GM23248 (cell line): ENCODE measurements around the gene ZNF385A. TPM values are rescaled to one million over a fixed set of nuclear protein-coding genes. Genes with fewer than 3 reads are reported as not detected.
A peak's percentile ranks its signal among the peaks of the same experiment; 100 is the strongest.

Experiments used
- DNase-seq: peaks from one replicate; pipeline ENCODE4 v3.0.0-alpha.2; 2015
- H2AFZ ChIP-seq: fragments of 200-600 bp; sonication (generic); 2 replicates; pipeline ENCODE4 v1.6.1; 2016; ENCODE audit warnings: antibody characterized with exemption
- H3F3A ChIP-seq: fragments of 200-600 bp; sonication (generic); 2 replicates; pipeline ENCODE4 v1.6.1; 2016; ENCODE audit warnings: mild to moderate bottlenecking, antibody characterized with exemption, mixed run types; ENCODE audit not compliant: insufficient read depth
- H3K27ac ChIP-seq: fragments of 200-600 bp; sonication (generic); 2 replicates; pipeline ENCODE4 v1.5.1; 2016; ENCODE audit warnings: mild to moderate bottlenecking
- H3K27me3 ChIP-seq: fragments of 200-600 bp; sonication (generic); replicated peaks from 2 replicates; pipeline ENCODE4 v1.6.1; 2016; ENCODE audit warnings: mild to moderate bottlenecking; ENCODE audit not compliant: insufficient read depth
- H3K36me3 ChIP-seq: fragments of 200-600 bp; sonication (generic); 2 replicates; pipeline ENCODE4 v1.6.1; 2016; ENCODE audit warnings: low read depth, mild to moderate bottlenecking
- H3K4me1 ChIP-seq: fragments of 200-600 bp; sonication (generic); 2 replicates; pipeline ENCODE4 v1.6.1; 2016; ENCODE audit warnings: mild to moderate bottlenecking; ENCODE audit not compliant: insufficient read depth
- H3K4me2 ChIP-seq: fragments of 200-600 bp; sonication (generic); one replicate; pipeline ENCODE4 v1.6.1; 2016; ENCODE audit warnings: mild to moderate bottlenecking; ENCODE audit not compliant: unreplicated experiment
- H3K4me3 ChIP-seq: fragments of 200-600 bp; sonication (generic); 2 replicates; pipeline ENCODE4 v1.5.1; 2016; ENCODE audit warnings: mild to moderate bottlenecking
- H3K79me2 ChIP-seq: fragments of 200-600 bp; sonication (generic); 2 replicates; pipeline ENCODE4 v1.6.1; 2016; ENCODE audit warnings: mild to moderate bottlenecking; ENCODE audit not compliant: insufficient read depth
- H3K9ac ChIP-seq: fragments of 200-600 bp; sonication (generic); 2 replicates; pipeline ENCODE4 v1.6.1; 2016; ENCODE audit warnings: mild to moderate bottlenecking
- H3K9me2 ChIP-seq: fragments of 200-600 bp; sonication (generic); 2 replicates; pipeline ENCODE4 v1.6.1; 2016; ENCODE audit warnings: mixed run types, mild to moderate bottlenecking, moderate library complexity; ENCODE audit not compliant: insufficient read depth
- H3K9me3 ChIP-seq: fragments of 200-600 bp; sonication (generic); one replicate; pipeline ENCODE4 v1.6.1; 2017; ENCODE audit warnings: low read depth
- H4K20me1 ChIP-seq: fragments of 200-600 bp; sonication (generic); 2 replicates; pipeline ENCODE4 v1.6.0; 2016; ENCODE audit not compliant: insufficient read depth
- EZH2 ChIP-seq: fragments of 200-600 bp; sonication (generic); IDR thresholded peaks from 2 replicates; pipeline ENCODE4 v1.6.1; 2018; ENCODE audit warnings: antibody characterized with exemption, mild to moderate bottlenecking; ENCODE audit not compliant: insufficient read depth, poor library complexity, severe bottlenecking
- EZH2phosphoT487 ChIP-seq: fragments of 200-600 bp; sonication (generic); IDR thresholded peaks from 2 replicates; pipeline ENCODE4 v1.6.1; 2018; ENCODE audit warnings: antibody characterized with exemption, moderate library complexity, mild to moderate bottlenecking, low read depth; ENCODE audit not compliant: insufficient read depth
- WGBS, 2 experiments: methylation state at CpG; one replicate each; pipeline ENCODE4 v1.1.6; 2015 to 2017; ENCODE audit warnings: low lambda C conversion rate in 2 of 2, low coverage in 1 of 2; ENCODE audit errors: missing lambda C conversion rate in 2 of 2; 5-methylcytosine and 5-hydroxymethylcytosine counted together
- in situ Hi-C: fragments of 300-500 bp; cut with MboI; formaldehyde crosslinking; loops from 2 replicates; pipeline ENCODE4 v1.15.0; 2020
- microRNA counts: library from miRNA; unstranded; fragments of <30 nt; microRNA quantifications from one replicate; lab custom pipeline; 2016
- microRNA-seq: library from miRNA; unstranded; fragments of <30 nt; microRNA quantifications from one replicate; pipeline ENCODE4, GENCODE V29; 2016; ENCODE audit warnings: borderline number of aligned reads
- polyA plus RNA-seq: library from polyadenylated mRNA; unstranded; fragments of >200 nt; fragmentation: Nextera tagmentation; extraction: Ambion mirVana; gene quantifications from 2 replicates; pipeline ENCODE4 v1.2.1, GENCODE V29; 2016
- small RNA-seq: library from RNA; depleted of rRNA; stranded (forward); fragments of <200 nt; gene quantifications from one replicate; pipeline ENCODE3, GENCODE V24; 2014; ENCODE audit warnings: low read depth, low replicate concordance
- total RNA-seq: library from RNA; depleted of rRNA; stranded (reverse); fragments of >200 nt; shearing (Covaris generic); gene quantifications from 2 replicates; pipeline ENCODE4 v1.2.3, GENCODE V29; 2014; rRNA removed

ZNF385A gene
- total and polyA plus RNA-seq, 2 experiments from 2014 or later: 1.8 to 3.1 TPM

DNA sequence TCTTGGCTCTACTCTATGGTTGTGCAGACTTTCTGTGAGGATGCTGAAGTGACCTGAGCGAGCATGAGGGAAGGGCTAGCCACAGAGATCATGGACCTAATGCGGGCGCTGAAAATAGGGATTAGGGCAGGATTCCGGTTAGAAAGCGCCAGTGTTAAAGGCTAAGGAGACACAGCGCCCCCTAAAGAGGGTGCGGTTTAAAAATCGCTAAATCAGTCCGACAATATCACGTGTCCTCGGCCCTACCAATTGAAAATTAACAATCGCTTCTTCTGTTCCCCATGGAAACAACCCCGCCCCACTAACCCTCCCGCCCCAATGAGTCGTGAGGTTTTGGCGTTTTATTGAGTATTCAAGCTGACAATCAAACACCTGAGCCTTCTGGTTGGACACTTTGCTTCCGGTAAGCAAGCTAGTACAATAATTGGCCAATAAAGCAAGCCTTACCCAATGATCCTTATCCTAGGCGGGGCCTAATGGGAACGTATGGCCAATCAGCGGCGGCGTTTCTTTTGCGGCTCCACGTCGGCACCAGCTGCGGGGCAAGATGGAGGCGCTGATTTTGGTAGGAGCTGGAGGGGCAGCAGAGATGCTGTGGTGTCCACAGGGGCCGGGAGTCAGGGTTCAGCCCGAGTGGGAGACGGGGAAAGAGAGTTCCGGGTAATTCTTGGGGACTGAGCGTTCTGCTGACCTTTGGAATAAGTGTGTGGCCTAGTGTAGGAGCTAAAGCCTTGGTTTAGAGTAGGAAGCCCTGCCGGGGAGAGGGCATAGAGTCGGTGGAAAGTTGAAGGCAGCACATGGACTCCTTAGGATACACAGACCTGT, 59.7 kb downstream of the ZNF385A start, which contains the start of gene COPZ1:
Gene COPZ1 (plus strand): TSS at position 515 of the 825 bp plus-strand sequence. CDS start 33 bp downstream, at position 548.
- no peaks in the 10 kb centered on the region for H3K27me3 ChIP-seq
- DNase-seq: peak; percentile 100
- peak within 1 kb of the TSS; percentile 99 for H3K4me2 ChIP-seq
- H3K4me3 ChIP-seq: peak within 1 kb of the TSS; percentile 92
- H3K79me2 ChIP-seq: peaks cover 49% of the 10 kb centered on the region
- WGBS, 2 experiments: 3% methylated on average over 34 of the region's 34 CpGs
- peak within 1 kb of the TSS; percentile 96 for H2AFZ ChIP-seq
- H4K20me1 ChIP-seq: no peaks in the 10 kb centered on the region
- TF ChIP-seq EZH2phosphoT487 (no peak), EZH2 (no peak)
- no peaks in the 10 kb centered on the region for H3K36me3 ChIP-seq
- H3K9me3 ChIP-seq: no peaks in the 10 kb centered on the region
- peak within 1 kb of the TSS; percentile 95 for H3K27ac ChIP-seq
- in situ Hi-C loops: no loop called here
- peak within 1 kb of the TSS; percentile 100 for H3K9ac ChIP-seq
- peaks cover 23% of the 10 kb centered on the region for H3F3A ChIP-seq
- no peaks in the 10 kb centered on the region for H3K9me2 ChIP-seq
- H3K4me1 ChIP-seq: peaks cover 30% of the 10 kb centered on the region

DNA sequence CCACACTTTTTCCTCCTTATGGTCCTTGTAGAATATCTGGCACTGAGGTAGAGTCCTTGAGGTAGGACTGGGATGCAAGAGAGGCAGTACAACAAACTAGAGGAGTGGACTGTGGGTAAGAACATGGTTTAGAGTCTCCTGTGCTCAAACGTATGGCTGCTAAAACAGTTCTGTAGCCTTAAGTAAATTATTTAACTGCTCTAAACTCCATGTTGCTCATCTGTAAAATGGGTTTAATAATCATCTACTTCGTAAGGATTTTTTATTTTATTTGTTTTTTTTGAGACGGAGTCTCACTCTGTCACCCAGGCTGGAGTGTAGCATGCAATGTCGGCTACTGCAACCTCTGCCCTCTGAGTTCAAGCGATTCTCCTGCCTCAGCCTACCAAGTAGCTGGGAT, 63.2 kb downstream of the ZNF385A start:
- H3K27ac ChIP-seq: no peak overlapping the region
- 85 to 93% methylated on average over 5 of the region's 5 CpGs for WGBS, 2 experiments
- H3K27me3 ChIP-seq: no peaks in the 10 kb centered on the region
- no peak overlapping the region for H3K9ac ChIP-seq
- in situ Hi-C loops: no loop called here
- H3K4me3 ChIP-seq: no peak overlapping the region
- TF ChIP-seq EZH2phosphoT487 (no peak), EZH2 (no peak)
- H3K4me1 ChIP-seq: no peaks in the 10 kb centered on the region; the same call in none of the 2 replicates
- H4K20me1 ChIP-seq: no peaks in the 10 kb centered on the region
- no peak overlapping the region for H3K4me2 ChIP-seq
- no peak overlapping the region for H2AFZ ChIP-seq
- peaks cover 6% of the 10 kb centered on the region; the same call in 1 of the 2 replicates for H3F3A ChIP-seq
- H3K79me2 ChIP-seq: peaks cover 14% of the 10 kb centered on the region
- no peak for DNase-seq
- H3K36me3 ChIP-seq: no peaks in the 10 kb centered on the region
- no peaks in the 10 kb centered on the region for H3K9me2 ChIP-seq
- H3K9me3 ChIP-seq: no peaks in the 10 kb centered on the region

MicroRNAs within 50 kb of the gene (microRNA counts, 767-probe panel; counts per million panel counts)
- 5,386 counts per million, percentile 90 among the panel's probes with 10 or more counts for microRNA hsa-miR-148b-3p (lab: Ali Mortazavi, UCI)

Small RNA genes lying within 50 kb of the gene (microRNA-seq; reads per million reads assigned to microRNA genes)
- gene MIR148B: 146 reads per million, percentile 54 among the genes with 10 or more reads in this experiment

Small RNA genes lying within 50 kb of the gene (small RNA-seq; reads per million reads assigned to genes)
- gene MIR148B (17.8 reads per million, percentile 88 among the genes with 10 or more reads in this experiment), gene RN7SL744P (not detected)

Other genes starting within 250 kb of the ZNF385A start
- 34.5 and 38.2 TPM in 2 replicates for gene SMUG1, start 195.7 kb downstream of the ZNF385A start, total RNA-seq
- gene SMUG1, start 195.7 kb downstream of the ZNF385A start, polyA plus RNA-seq: 48.5 and 49.5 TPM in 2 replicates
- gene CBX5, start 104.6 kb downstream of the ZNF385A start, total RNA-seq: 36.7 and 37.6 TPM in 2 replicates
- gene CBX5, start 104.6 kb downstream of the ZNF385A start, polyA plus RNA-seq: 29.6 TPM in 2 replicates
- 217 and 226 TPM in 2 replicates for gene HNRNPA1, start 104.0 kb downstream of the ZNF385A start, total RNA-seq
- 346 and 351 TPM in 2 replicates for gene HNRNPA1, start 104.0 kb downstream of the ZNF385A start, polyA plus RNA-seq
- not detected in 2 replicates for gene NFE2, start 83.7 kb downstream of the ZNF385A start, total RNA-seq
- gene NFE2, start 83.7 kb downstream of the ZNF385A start, polyA plus RNA-seq: 0.46 TPM in 1 of 2 replicates, not detected in the other
- 149 and 204 TPM in 2 replicates for gene COPZ1, start 59.6 kb downstream of the ZNF385A start, total RNA-seq
- 170 and 183 TPM in 2 replicates for gene COPZ1, start 59.6 kb downstream of the ZNF385A start, polyA plus RNA-seq
- not detected in 2 replicates for gene GPR84, start 20.2 kb downstream of the ZNF385A start, total RNA-seq
- gene GPR84, start 20.2 kb downstream of the ZNF385A start, polyA plus RNA-seq: not detected in 2 replicates
- 496 and 541 TPM in 2 replicates for gene ITGA5, start 34.5 kb upstream of the ZNF385A start, total RNA-seq
- gene ITGA5, start 34.5 kb upstream of the ZNF385A start, polyA plus RNA-seq: 402 and 416 TPM in 2 replicates
- gene GTSF1, start 88.9 kb upstream of the ZNF385A start, total RNA-seq: not detected in 2 replicates
- gene GTSF1, start 88.9 kb upstream of the ZNF385A start, polyA plus RNA-seq: 0.29 TPM in 1 of 2 replicates, not detected in the other
- not detected in 2 replicates for gene NCKAP1L, start 113.0 kb upstream of the ZNF385A start, total RNA-seq
- gene NCKAP1L, start 113.0 kb upstream of the ZNF385A start, polyA plus RNA-seq: 0.10 and 0.11 TPM in 2 replicates
- gene PDE1B, start 164.9 kb upstream of the ZNF385A start, total RNA-seq: not detected in 2 replicates
- gene PDE1B, start 164.9 kb upstream of the ZNF385A start, polyA plus RNA-seq: not detected in 2 replicates
- not detected in 2 replicates for gene PPP1R1A, start 203.9 kb upstream of the ZNF385A start, total RNA-seq
- not detected in 2 replicates for gene PPP1R1A, start 203.9 kb upstream of the ZNF385A start, polyA plus RNA-seq